Right renal cortex interstitium (tissue), 3 donors: Measurements from ENCODE around the gene TRIP13. TPM values are rescaled to one million over a fixed set of nuclear protein-coding genes. Genes with fewer than 3 reads are reported as not detected.
"Not testable (repeated sequence)": the region's sequence is repeated elsewhere in the genome, so short reads cannot be mapped to it uniquely, and the experiment has no call there.

Experiments used
- DNase-seq, 3 donors: peaks; one replicate each; pipeline ENCODE4 v3.0.0-alpha.2; 2013; ENCODE audit warnings: low read depth in 3 of 3, low spot score in 2 of 3
- polyA plus RNA-seq, 3 donors: library from polyadenylated mRNA; unstranded; fragments of 120-200 nt; gene quantifications; one replicate each; pipeline ENCODE4 v1.2.1, GENCODE V29; 2013; ENCODE audit not compliant: insufficient read length in 3 of 3

Gene TRIP13
- polyA plus RNA-seq, 3 donors: 13.9 to 16.3 (median 16.3) TPM

GRCh38 chr5:934381-934967 is 41.8 kb downstream of the TRIP13 start:
- not testable (repeated sequence) for DNase-seq

DNA sequence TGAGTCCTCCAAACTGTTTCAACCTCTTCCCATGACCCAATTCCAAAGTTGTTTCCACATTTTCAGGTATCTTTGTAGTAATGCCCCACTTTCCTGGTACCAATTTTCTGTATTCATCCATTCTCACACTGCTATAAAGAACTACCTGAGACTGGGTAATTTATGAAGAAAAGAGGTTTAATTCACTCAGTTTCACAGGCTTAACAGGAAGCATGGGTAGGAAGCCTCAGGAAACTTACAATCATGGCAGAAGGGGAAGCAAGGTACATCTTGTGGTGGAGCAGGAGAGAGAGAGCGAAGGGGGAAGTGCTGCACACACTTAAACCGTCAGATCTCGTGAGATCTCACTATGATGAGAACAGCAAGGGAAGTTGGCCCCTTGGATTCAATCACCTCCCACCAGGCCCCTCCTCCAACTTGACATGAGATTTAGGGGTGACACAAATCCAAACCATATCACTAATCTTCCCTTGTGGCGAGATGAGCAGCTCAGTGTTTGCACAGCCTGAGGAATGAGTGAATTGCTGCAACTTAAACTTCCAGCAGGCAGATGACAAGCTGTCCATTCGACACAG is 42.9 kb downstream of the TRIP13 start:
- no peak for DNase-seq

DNA sequence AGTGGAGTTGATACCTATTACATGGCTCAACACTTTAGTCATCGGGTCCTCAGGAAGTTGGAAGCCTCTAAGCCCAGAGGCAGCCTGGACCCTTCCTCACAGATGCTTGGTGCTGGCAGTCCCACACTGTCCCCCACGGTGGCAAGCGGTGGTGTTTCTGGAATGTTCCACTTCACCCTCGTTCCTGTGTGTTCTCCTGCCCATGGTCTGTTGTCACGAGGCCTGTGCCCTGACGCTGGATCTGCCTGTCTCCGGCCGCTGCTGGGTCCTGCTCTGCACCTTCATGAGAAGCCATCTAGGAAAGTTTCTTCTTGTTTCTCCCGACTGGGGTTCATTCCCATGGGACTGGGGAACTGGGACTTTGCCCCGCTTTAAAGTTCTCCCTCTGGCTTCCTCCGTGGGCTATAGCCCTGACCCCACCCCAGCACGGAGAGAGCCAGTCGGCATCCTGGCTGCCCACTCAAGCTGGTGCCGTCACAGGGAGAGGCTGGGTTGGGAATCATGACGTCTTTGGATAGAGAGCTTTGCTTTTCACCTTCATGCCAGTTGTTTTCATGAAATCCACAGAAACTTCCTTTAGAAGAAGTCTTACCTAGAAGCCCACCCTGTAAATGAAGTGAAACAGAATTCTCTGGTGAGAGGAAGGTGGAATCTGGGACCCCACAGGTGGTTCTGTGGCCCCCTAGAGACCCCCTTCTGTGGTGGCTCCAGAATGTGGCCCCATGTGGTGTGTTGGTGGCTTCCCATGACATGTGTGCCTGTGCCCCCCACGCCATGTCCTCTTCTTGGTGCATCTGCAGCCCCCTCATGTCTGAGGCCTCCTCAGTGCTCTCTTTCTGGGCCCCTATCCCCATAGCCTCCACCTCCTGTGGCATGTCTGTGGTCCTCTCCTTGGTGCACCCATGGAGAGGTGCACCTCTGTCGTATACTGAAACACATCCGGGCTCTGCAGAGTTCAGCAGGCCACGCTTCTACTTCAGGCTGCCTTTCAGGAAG is 43.8 kb downstream of the TRIP13 start:
- no peak for DNase-seq

- no peak for DNase-seq
These were observed 44.7 kb downstream of the TRIP13 start for GRCh38 chr5:937151-937924.

GRCh38 chr5:939368-939767 is 46.7 kb downstream of the TRIP13 start:
- DNase-seq: no peak

DNA sequence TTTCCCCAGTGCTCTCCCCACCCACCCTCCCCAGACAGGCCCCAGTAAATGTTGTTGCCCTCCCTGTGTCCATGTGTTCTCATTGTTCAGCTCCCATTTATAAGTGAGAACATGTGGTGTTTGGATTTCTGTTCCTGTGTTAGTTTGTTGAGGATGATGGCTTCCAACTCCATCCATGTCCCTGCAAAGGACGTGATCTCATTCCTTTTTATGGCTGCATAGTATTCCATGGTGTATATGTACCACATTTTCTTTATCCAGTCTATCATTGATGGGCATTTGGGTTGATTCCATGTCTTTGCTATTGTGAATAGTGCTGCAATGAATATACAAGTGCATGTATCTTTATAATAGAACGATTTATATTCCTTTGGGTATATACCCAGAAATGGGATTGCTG is 48.1 kb downstream of the TRIP13 start:
- not testable (repeated sequence) for DNase-seq

DNA sequence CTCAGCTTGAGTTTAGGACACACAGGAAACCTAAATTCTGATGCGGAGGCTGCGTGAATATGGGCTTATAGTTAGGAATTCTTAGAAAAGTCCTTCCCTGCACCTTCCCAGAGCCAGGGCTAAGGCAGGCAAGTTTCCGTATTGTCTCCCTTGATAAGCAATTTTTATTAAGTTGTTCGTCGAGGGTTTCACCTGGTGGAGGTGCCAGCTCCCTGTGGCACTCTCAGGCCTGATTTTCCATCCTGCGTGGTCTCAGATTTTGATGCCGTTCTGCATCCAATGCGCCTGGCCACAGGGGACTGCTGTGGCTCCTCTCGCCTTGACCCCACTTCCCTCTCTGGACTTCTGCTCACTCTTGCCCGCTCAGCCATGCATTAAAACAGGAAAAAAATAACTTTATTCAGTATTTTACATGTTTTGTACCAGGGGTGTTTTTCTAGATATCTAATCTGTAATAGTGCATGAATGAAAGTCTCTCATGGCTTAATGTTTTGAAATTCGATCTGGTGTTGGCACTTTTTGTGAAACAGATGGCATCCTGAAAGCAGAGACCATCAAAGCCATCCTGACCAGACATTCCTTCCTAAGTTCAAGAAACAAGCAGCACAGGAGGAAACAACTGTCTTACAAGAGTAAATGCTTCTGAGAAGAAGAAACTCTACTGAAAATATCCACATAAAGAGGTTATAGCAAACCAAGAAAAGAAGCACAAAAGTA is 50.7 kb downstream of the TRIP13 start:
- no peak for DNase-seq

GRCh38 chr5:943918-944620 is 51.4 kb downstream of the TRIP13 start:
- no peak for DNase-seq

- DNase-seq: no peak
These were observed 51.9 kb downstream of the TRIP13 start for GRCh38 chr5:944621-944927.

DNA sequence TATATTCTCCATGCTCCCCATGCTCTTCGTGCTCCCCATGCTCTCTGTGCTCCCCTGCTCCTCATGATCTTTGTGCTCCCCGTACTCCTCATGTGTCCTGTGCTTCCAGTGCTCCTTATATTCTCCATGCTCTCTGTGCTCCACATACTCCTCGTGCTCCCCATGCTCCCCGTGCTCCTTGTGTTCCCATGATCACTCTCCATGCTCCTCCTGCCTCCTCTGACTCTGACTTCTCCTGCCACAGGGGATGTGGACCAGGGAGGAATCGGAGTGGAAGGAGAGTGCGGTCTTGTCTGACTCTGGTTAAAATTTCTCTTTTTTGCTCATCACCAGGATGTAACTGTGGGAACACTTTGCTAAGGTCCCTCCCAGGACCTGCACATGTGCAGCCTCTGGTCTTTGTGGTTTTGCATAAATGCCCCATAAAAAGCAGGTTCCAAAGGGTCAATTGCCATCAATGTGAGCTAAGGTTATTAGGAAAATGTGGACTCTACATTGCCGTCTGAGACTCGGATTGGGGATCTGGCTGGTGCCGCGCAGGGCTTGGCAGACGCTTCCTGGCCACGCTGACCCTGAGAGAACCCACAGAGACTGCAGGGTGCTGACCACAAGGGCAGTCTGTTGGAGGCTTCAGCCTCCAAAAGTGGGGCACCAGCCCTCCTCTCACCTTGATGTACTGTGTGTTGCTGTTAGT is 52.5 kb downstream of the TRIP13 start:
- DNase-seq: no peak

- DNase-seq: no peak
These were observed 53.2 kb downstream of the TRIP13 start for GRCh38 chr5:945691-946551.

- DNase-seq: no peak
These were observed 54.3 kb downstream of the TRIP13 start for GRCh38 chr5:946720-947625.

DNA sequence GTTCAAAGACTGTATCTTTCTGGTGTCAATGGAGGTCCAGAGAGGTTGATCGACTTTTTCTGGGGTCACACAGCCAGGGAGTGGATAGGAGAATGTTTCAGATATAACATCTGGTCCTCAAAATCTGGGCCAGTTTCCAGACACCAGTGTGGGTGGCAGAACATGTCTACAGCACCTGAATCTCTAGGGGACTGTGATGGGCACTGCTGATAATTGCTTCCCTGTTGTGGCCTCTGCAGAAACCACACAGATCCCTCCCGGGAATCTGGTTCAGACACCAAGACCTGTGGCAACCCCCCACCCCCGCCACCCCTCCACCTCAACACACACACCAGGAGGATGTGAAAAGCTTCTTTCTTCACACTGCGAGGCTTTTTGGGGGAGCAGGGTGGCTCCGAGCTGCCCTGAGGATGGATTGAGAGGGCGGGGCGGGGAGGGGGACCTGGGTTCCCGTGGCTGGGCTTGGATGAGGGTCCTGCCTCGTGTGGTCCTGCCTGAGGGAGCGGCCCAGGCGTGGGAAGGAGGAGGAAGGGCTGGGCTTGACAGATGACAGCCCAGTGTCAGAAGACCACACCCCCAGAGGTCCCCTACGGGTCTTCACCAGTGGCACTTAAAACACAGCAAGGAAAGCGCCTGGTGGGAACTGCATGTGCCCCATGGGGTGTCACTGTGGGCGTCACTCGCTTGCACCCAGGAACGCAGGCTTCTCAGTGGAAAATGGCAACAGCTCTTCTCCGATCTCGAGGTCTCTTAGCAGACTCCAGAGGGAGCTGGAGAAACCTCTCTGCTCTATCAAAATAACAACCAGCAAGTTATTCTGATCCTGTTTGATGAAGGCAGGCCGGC is 55.2 kb downstream of the TRIP13 start:
- DNase-seq: no peak

- no peak for DNase-seq
These were observed 56.0 kb downstream of the TRIP13 start for GRCh38 chr5:948472-949274.

GRCh38 chr5:949275-949543 is 56.5 kb downstream of the TRIP13 start:
- no peak for DNase-seq
